GM23338 (cell line): Measurements from ENCODE around the gene ITIH3. TPM values are rescaled to one million over a fixed set of nuclear protein-coding genes. Genes with fewer than 3 reads are reported as not detected.

Experiments
- ATAC-seq: fragments of 200-7000 bp; cut with Tn5 transposase; 3 replicates; pipeline ENCODE4 v1.9.1; 2020
- DNase-seq: peaks from one replicate; pipeline ENCODE4 v3.0.0-alpha.2; 2015; ENCODE audit warnings: low spot score
- H2AFZ ChIP-seq: fragments of 200-600 bp; sonication (generic); 2 replicates; pipeline ENCODE4 v1.8.0; 2016; ENCODE audit warnings: antibody characterized with exemption, mild to moderate bottlenecking, moderate library complexity
- H3F3A ChIP-seq: fragments of 200-600 bp; sonication (generic); replicated peaks from 2 replicates; pipeline ENCODE4 v1.8.0; 2017; ENCODE audit warnings: antibody characterized with exemption, mixed run types, low read depth
- H3K27ac ChIP-seq: fragments of 200-600 bp; sonication (generic); 2 replicates; pipeline ENCODE4 v1.6.1; 2016; ENCODE audit warnings: low read depth
- H3K27me3 ChIP-seq: fragments of 200-600 bp; sonication (generic); 2 replicates; pipeline ENCODE4 v1.8.0; 2016; ENCODE audit warnings: mild to moderate bottlenecking, mixed run types, moderate library complexity; ENCODE audit not compliant: insufficient read depth
- H3K36me3 ChIP-seq: fragments of 200-600 bp; sonication (generic); 2 replicates; pipeline ENCODE4 v1.8.0; 2016; ENCODE audit warnings: mild to moderate bottlenecking; ENCODE audit not compliant: insufficient read depth
- H3K4me1 ChIP-seq: fragments of 200-600 bp; sonication (generic); 2 replicates; pipeline ENCODE4 v1.8.0; 2016; ENCODE audit warnings: mild to moderate bottlenecking, moderate library complexity; ENCODE audit not compliant: insufficient read depth
- H3K4me2 ChIP-seq: fragments of 200-600 bp; sonication (generic); 2 replicates; pipeline ENCODE4 v1.7.1; 2017; ENCODE audit warnings: mixed run types
- H3K4me3 ChIP-seq: fragments of 200-600 bp; sonication (generic); 2 replicates; pipeline ENCODE4 v1.6.1; 2016; ENCODE audit warnings: mixed run types
- H3K79me2 ChIP-seq: fragments of 200-600 bp; sonication (generic); replicated peaks from 2 replicates; pipeline ENCODE4 v1.8.0; 2017; ENCODE audit warnings: mild to moderate bottlenecking; ENCODE audit not compliant: insufficient read depth
- H3K9me2 ChIP-seq: fragments of 200-600 bp; sonication (generic); 2 replicates; pipeline ENCODE4 v1.8.0; 2017; ENCODE audit not compliant: insufficient read depth
- H4K20me1 ChIP-seq: fragments of 200-600 bp; sonication (generic); replicated peaks from 2 replicates; pipeline ENCODE4 v1.8.0; 2017; ENCODE audit warnings: mild to moderate bottlenecking; ENCODE audit not compliant: insufficient read depth
- H3K27ac Mint-ChIP-seq: 2 replicates; pipeline ENCODE4 v1.8.0; 2020; ENCODE audit warnings: inconsistent platforms, mild to moderate bottlenecking, moderate library complexity, mixed read lengths
- H3K27me3 Mint-ChIP-seq: 3 replicates; pipeline ENCODE4 v1.8.0; 2022; ENCODE audit warnings: low read depth, mild to moderate bottlenecking, moderate library complexity, mixed read lengths, inconsistent platforms; ENCODE audit not compliant: insufficient read depth, poor library complexity
- H3K36me3 Mint-ChIP-seq: 3 replicates; pipeline ENCODE4 v1.8.0; 2021; ENCODE audit warnings: low read depth, mild to moderate bottlenecking, inconsistent platforms, moderate library complexity, mixed read lengths
- H3K4me1 Mint-ChIP-seq: 3 replicates; pipeline ENCODE4 v1.8.0; 2020; ENCODE audit warnings: mild to moderate bottlenecking, inconsistent platforms, mixed read lengths
- H3K4me3 Mint-ChIP-seq: 3 replicates; pipeline ENCODE4 v1.8.0; 2021; ENCODE audit warnings: moderate library complexity, mild to moderate bottlenecking, inconsistent platforms, mixed read lengths
- H3K9me3 Mint-ChIP-seq: 3 replicates; pipeline ENCODE4 v1.8.0; 2020; ENCODE audit warnings: moderate library complexity, mild to moderate bottlenecking, inconsistent platforms, mixed read lengths
- polyA plus RNA-seq: library from polyadenylated mRNA; unstranded; fragments of >200 nt; fragmentation: Nextera tagmentation; extraction: Ambion mirVana; gene quantifications from 2 replicates; pipeline ENCODE4 v1.2.1, GENCODE V29; 2016
- total RNA-seq: library from RNA; depleted of rRNA; stranded (reverse); fragments of >200 nt; shearing (Covaris generic); gene quantifications from 2 replicates; pipeline ENCODE4 v1.2.3, GENCODE V29; 2014
- TF ChIP-seq, protein P1 (sequence below): IDR thresholded peaks from one replicate; pipeline ENCODE4 v1.6.1; 2018; ENCODE audit warnings: antibody characterized with exemption; ENCODE audit not compliant: unreplicated experiment
- TF ChIP-seq, protein P2 (sequence below): fragments of 250-450 bp; sonication (Bioruptor Pico); IDR thresholded peaks from 2 replicates; pipeline ENCODE4 v1.5.0; 2020; ENCODE audit warnings: mild to moderate bottlenecking, moderate library complexity

Gene ITIH3
- total and polyA plus RNA-seq, 2 experiments from 2014 or later: not detected

DNA sequence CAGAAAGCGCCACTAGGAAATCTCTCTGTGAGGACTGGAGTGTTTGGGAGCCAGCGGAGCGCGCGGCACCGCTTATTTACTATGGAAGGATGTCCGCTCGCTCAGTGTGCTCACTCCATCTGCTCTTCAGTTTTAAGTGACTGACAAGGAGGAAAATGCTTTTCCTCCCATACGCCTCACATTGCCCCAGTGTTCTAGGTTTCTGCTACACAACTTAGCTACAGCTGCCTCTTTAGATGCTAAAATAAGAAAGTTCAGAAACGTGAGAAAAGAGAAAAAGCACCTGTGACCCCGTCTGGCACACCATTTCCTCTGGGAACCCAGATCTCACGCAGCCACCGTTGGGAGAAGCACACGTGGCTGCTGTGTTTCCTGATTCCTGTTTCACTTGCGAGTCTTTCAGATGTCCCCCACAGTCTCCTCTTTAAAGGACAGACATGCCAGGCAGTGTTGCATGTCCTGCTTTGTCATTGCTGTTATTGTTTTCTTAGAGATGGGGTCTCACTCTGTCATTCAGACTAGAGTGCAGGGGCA is 51.9 kb downstream of the ITIH3 start:
- H3K9me3 Mint-ChIP-seq: no peaks in the 10 kb centered on the region
- Histone ChIP-seq H3F3A (no peaks in the 10 kb centered on the region), H3K4me3 (no peak overlapping the region), H3K79me2 (no peaks in the 10 kb centered on the region), H4K20me1 (peaks cover 2% of the 10 kb centered on the region; the same call in 1 of the 2 replicates), H3K27ac (no peak overlapping the region), H3K4me1 (0 out of 2 replicates have a peak, but pooled peaks cover 4% of the 10 kb centered on the region), H3K36me3 (0 out of 2 replicates have a peak, but pooled peaks cover 3% of the 10 kb centered on the region), H2AFZ (no peak overlapping the region), H3K9me2 (no peaks in the 10 kb centered on the region), H3K27me3 (no peaks in the 10 kb centered on the region), H3K4me2 (no peak overlapping the region)
- peaks cover 11% of the 10 kb centered on the region for H3K4me1 Mint-ChIP-seq
- H3K27ac Mint-ChIP-seq: no peak overlapping the region
- H3K36me3 Mint-ChIP-seq: peaks cover 38% of the 10 kb centered on the region
- no peak overlapping the region for H3K4me3 Mint-ChIP-seq
- TF ChIP-seq, protein P1, sequence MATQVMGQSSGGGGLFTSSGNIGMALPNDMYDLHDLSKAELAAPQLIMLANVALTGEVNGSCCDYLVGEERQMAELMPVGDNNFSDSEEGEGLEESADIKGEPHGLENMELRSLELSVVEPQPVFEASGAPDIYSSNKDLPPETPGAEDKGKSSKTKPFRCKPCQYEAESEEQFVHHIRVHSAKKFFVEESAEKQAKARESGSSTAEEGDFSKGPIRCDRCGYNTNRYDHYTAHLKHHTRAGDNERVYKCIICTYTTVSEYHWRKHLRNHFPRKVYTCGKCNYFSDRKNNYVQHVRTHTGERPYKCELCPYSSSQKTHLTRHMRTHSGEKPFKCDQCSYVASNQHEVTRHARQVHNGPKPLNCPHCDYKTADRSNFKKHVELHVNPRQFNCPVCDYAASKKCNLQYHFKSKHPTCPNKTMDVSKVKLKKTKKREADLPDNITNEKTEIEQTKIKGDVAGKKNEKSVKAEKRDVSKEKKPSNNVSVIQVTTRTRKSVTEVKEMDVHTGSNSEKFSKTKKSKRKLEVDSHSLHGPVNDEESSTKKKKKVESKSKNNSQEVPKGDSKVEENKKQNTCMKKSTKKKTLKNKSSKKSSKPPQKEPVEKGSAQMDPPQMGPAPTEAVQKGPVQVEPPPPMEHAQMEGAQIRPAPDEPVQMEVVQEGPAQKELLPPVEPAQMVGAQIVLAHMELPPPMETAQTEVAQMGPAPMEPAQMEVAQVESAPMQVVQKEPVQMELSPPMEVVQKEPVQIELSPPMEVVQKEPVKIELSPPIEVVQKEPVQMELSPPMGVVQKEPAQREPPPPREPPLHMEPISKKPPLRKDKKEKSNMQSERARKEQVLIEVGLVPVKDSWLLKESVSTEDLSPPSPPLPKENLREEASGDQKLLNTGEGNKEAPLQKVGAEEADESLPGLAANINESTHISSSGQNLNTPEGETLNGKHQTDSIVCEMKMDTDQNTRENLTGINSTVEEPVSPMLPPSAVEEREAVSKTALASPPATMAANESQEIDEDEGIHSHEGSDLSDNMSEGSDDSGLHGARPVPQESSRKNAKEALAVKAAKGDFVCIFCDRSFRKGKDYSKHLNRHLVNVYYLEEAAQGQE: no peak
- TF ChIP-seq, protein P2, sequence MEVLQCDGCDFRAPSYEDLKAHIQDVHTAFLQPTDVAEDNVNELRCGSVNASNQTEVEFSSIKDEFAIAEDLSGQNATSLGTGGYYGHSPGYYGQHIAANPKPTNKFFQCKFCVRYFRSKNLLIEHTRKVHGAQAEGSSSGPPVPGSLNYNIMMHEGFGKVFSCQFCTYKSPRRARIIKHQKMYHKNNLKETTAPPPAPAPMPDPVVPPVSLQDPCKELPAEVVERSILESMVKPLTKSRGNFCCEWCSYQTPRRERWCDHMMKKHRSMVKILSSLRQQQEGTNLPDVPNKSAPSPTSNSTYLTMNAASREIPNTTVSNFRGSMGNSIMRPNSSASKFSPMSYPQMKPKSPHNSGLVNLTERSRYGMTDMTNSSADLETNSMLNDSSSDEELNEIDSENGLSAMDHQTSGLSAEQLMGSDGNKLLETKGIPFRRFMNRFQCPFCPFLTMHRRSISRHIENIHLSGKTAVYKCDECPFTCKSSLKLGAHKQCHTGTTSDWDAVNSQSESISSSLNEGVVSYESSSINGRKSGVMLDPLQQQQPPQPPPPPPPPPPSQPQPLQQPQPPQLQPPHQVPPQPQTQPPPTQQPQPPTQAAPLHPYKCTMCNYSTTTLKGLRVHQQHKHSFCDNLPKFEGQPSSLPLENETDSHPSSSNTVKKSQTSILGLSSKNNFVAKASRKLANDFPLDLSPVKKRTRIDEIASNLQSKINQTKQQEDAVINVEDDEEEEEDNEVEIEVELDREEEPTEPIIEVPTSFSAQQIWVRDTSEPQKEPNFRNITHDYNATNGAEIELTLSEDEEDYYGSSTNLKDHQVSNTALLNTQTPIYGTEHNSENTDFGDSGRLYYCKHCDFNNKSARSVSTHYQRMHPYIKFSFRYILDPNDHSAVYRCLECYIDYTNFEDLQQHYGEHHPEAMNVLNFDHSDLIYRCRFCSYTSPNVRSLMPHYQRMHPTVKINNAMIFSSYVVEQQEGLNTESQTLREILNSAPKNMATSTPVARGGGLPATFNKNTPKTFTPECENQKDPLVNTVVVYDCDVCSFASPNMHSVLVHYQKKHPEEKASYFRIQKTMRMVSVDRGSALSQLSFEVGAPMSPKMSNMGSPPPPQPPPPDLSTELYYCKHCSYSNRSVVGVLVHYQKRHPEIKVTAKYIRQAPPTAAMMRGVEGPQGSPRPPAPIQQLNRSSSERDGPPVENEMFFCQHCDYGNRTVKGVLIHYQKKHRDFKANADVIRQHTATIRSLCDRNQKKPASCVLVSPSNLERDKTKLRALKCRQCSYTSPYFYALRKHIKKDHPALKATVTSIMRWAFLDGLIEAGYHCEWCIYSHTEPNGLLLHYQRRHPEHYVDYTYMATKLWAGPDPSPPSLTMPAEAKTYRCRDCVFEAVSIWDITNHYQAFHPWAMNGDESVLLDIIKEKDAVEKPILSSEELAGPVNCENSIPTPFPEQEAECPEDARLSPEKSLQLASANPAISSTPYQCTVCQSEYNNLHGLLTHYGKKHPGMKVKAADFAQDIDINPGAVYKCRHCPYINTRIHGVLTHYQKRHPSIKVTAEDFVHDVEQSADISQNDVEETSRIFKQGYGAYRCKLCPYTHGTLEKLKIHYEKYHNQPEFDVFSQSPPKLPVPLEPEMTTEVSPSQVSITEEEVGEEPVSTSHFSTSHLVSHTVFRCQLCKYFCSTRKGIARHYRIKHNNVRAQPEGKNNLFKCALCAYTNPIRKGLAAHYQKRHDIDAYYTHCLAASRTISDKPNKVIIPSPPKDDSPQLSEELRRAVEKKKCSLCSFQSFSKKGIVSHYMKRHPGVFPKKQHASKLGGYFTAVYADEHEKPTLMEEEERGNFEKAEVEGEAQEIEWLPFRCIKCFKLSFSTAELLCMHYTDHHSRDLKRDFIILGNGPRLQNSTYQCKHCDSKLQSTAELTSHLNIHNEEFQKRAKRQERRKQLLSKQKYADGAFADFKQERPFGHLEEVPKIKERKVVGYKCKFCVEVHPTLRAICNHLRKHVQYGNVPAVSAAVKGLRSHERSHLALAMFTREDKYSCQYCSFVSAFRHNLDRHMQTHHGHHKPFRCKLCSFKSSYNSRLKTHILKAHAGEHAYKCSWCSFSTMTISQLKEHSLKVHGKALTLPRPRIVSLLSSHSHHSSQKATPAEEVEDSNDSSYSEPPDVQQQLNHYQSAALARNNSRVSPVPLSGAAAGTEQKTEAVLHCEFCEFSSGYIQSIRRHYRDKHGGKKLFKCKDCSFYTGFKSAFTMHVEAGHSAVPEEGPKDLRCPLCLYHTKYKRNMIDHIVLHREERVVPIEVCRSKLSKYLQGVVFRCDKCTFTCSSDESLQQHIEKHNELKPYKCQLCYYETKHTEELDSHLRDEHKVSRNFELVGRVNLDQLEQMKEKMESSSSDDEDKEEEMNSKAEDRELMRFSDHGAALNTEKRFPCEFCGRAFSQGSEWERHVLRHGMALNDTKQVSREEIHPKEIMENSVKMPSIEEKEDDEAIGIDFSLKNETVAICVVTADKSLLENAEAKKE: no peak
- DNase-seq (no peak), ATAC-seq (no peak)
- H3K27me3 Mint-ChIP-seq: peaks cover 3% of the 10 kb centered on the region
